ENCODE data around the gene BTG4. TPM values are rescaled to one million over a fixed set of nuclear protein-coding genes. Genes with fewer than 3 reads are reported as not detected.

BTG4 gene
- total and polyA plus RNA-seq, 2 experiments from 2014 or later, result 0.21 to 0.31 TPM

GRCh38 chr11:111560800-111561199 is 48.6 kb upstream of the BTG4 start (continued):
- TF ChIP-seq ZNF462 (CRISPR knock-in tag; IDR thresholded peaks at IDR 0.05), result no peak

GRCh38 chr11:111559800-111560464 is 47.7 kb upstream of the BTG4 start:
- H3K9me2 ChIP-seq (ENCODE audit: insufficient read depth), result no peaks in the 10 kb centered on the region
- H3K4me1 Mint-ChIP-seq, result peaks cover 28% of the 10 kb centered on the region
- H3K27me3 Mint-ChIP-seq (ENCODE audit: insufficient read depth, low read depth, poor library complexity), result peaks cover 10% of the 10 kb centered on the region
- H3K4me1 ChIP-seq (ENCODE audit: insufficient read depth), result peaks cover 35% of the 10 kb centered on the region
- peaks cover 24% of the 10 kb centered on the region for H3K36me3 Mint-ChIP-seq (ENCODE audit: low read depth)
- no peak overlapping the region for H3K4me2 ChIP-seq
- no peak overlapping the region for H3K27ac ChIP-seq (ENCODE audit: low read depth)
- no peak for DNase-seq (ENCODE audit: low spot score)
- H4K20me1 ChIP-seq (replicated peaks; ENCODE audit: insufficient read depth), result no peaks in the 10 kb centered on the region
- no peak overlapping the region for H3K4me3 ChIP-seq
- H3K36me3 ChIP-seq (ENCODE audit: insufficient read depth), result peaks cover 12% of the 10 kb centered on the region; the same call in 1 of the 2 replicates
- no peaks in the 10 kb centered on the region for H3K27me3 ChIP-seq (ENCODE audit: insufficient read depth)
- H3K27ac Mint-ChIP-seq, result no peak overlapping the region
- peaks cover 24% of the 10 kb centered on the region for H3K9me3 Mint-ChIP-seq
- H3K79me2 ChIP-seq (replicated peaks; ENCODE audit: insufficient read depth), result no peaks in the 10 kb centered on the region
- no peak overlapping the region for H2AFZ ChIP-seq
- no peak for ATAC-seq
- TF ChIP-seq REST (IDR thresholded peaks at IDR 0.05; ENCODE audit: unreplicated experiment), result no peak
- no peak for TF ChIP-seq ETS1 (IDR thresholded peaks at IDR 0.05)
- H3K4me3 Mint-ChIP-seq, result no peak overlapping the region
- H3F3A ChIP-seq (replicated peaks; ENCODE audit: low read depth), result no peaks in the 10 kb centered on the region

All from GM23338 (cell line).